Measurements from ENCODE around the gene EMP2. TPM values are rescaled to one million over a fixed set of nuclear protein-coding genes. Genes with fewer than 3 reads are reported as not detected.

Gene EMP2
- total RNA-seq, 1 donor from 2014 or later: 8.6 TPM

- no peaks in the 10 kb centered on the region for H3K4me1 Mint-ChIP-seq (ENCODE audit: unreplicated experiment)
- H3K9me3 Mint-ChIP-seq (ENCODE audit: unreplicated experiment): peaks cover 5% of the 10 kb centered on the region
- no peak overlapping the region for H3K4me3 Mint-ChIP-seq (ENCODE audit: unreplicated experiment)
- DNase-seq (ENCODE audit: low spot score): no peak
- no peak for TF ChIP-seq CTCF (IDR thresholded peaks at IDR 0.05; ENCODE audit: unreplicated experiment)
- peaks cover 1% of the 10 kb centered on the region for H3K27me3 Mint-ChIP-seq (ENCODE audit: unreplicated experiment)
- no peak overlapping the region for H3K27ac Mint-ChIP-seq (ENCODE audit: unreplicated experiment)
- peaks cover 4% of the 10 kb centered on the region for H3K36me3 Mint-ChIP-seq (ENCODE audit: low read depth, unreplicated experiment)
These were observed 83.0 kb downstream of the EMP2 start for GRCh38 chr16:10497132-10498101.

GRCh38 chr16:10495031-10495345, 85.4 kb downstream of the EMP2 start:
- H3K27me3 Mint-ChIP-seq (ENCODE audit: unreplicated experiment): peaks cover 1% of the 10 kb centered on the region
- H3K9me3 Mint-ChIP-seq (ENCODE audit: unreplicated experiment): peaks cover 5% of the 10 kb centered on the region
- no peak for TF ChIP-seq CTCF (IDR thresholded peaks at IDR 0.05; ENCODE audit: unreplicated experiment)
- H3K4me3 Mint-ChIP-seq (ENCODE audit: unreplicated experiment): no peak overlapping the region
- DNase-seq (ENCODE audit: low spot score): no peak
- no peak overlapping the region for H3K27ac Mint-ChIP-seq (ENCODE audit: unreplicated experiment)
- peaks cover 4% of the 10 kb centered on the region for H3K36me3 Mint-ChIP-seq (ENCODE audit: low read depth, unreplicated experiment)
- H3K4me1 Mint-ChIP-seq (ENCODE audit: unreplicated experiment): no peaks in the 10 kb centered on the region

GRCh38 chr16:10494343-10495030, 85.9 kb downstream of the EMP2 start:
- Mint-ChIP-seq H3K9me3 (ENCODE audit: unreplicated experiment) (peaks cover 5% of the 10 kb centered on the region), H3K27ac (ENCODE audit: unreplicated experiment) (no peak overlapping the region), H3K4me3 (ENCODE audit: unreplicated experiment) (no peak overlapping the region), H3K4me1 (ENCODE audit: unreplicated experiment) (no peaks in the 10 kb centered on the region), H3K36me3 (ENCODE audit: low read depth, unreplicated experiment) (peaks cover 4% of the 10 kb centered on the region), H3K27me3 (ENCODE audit: unreplicated experiment) (peaks cover 1% of the 10 kb centered on the region)
- TF ChIP-seq CTCF (IDR thresholded peaks at IDR 0.05; ENCODE audit: unreplicated experiment): no peak
- no peak for DNase-seq (ENCODE audit: low spot score)

GRCh38 chr16:10493276-10493675, 87.1 kb downstream of the EMP2 start:
- Mint-ChIP-seq H3K27ac (ENCODE audit: unreplicated experiment) (no peak overlapping the region), H3K4me1 (ENCODE audit: unreplicated experiment) (no peaks in the 10 kb centered on the region), H3K4me3 (ENCODE audit: unreplicated experiment) (no peak overlapping the region), H3K27me3 (ENCODE audit: unreplicated experiment) (peaks cover 1% of the 10 kb centered on the region), H3K36me3 (ENCODE audit: low read depth, unreplicated experiment) (peaks cover 4% of the 10 kb centered on the region), H3K9me3 (ENCODE audit: unreplicated experiment) (peaks cover 5% of the 10 kb centered on the region)
- DNase-seq (ENCODE audit: low spot score): no peak
- TF ChIP-seq CTCF (IDR thresholded peaks at IDR 0.05; ENCODE audit: unreplicated experiment): no peak

GRCh38 chr16:10490141-10490540, 90.3 kb downstream of the EMP2 start:
- Mint-ChIP-seq H3K4me1 (ENCODE audit: unreplicated experiment) (no peaks in the 10 kb centered on the region), H3K36me3 (ENCODE audit: low read depth, unreplicated experiment) (peaks cover 11% of the 10 kb centered on the region), H3K4me3 (ENCODE audit: unreplicated experiment) (no peak overlapping the region), H3K9me3 (ENCODE audit: unreplicated experiment) (peaks cover 5% of the 10 kb centered on the region), H3K27ac (ENCODE audit: unreplicated experiment) (no peak overlapping the region), H3K27me3 (ENCODE audit: unreplicated experiment) (no peaks in the 10 kb centered on the region)
- TF ChIP-seq CTCF (IDR thresholded peaks at IDR 0.05; ENCODE audit: unreplicated experiment): no peak
- DNase-seq (ENCODE audit: low spot score): no peak

All from endothelial cell (in vitro differentiated cells).